Forelimb muscle (tissue), 1 donor: Measurements from ENCODE around the gene NRP1. TPM values are rescaled to one million over a fixed set of nuclear protein-coding genes. Genes with fewer than 3 reads are reported as not detected.
"Not testable (repeated sequence)": the region's sequence is repeated elsewhere in the genome, so short reads cannot be mapped to it uniquely, and the experiment has no call there.

ENCODE experiments used
- DNase-seq: peaks from one replicate; pipeline ENCODE4 v3.0.0-alpha.2; 2013; ENCODE audit warnings: low read depth
- polyA plus RNA-seq: library from polyadenylated mRNA; unstranded; fragments of 120-200 nt; gene quantifications from one replicate; pipeline ENCODE4 v1.2.1, GENCODE V29; 2013; ENCODE audit not compliant: insufficient read length

Gene NRP1
- polyA plus RNA-seq, 1 donor, result 91.0 TPM

DNA sequence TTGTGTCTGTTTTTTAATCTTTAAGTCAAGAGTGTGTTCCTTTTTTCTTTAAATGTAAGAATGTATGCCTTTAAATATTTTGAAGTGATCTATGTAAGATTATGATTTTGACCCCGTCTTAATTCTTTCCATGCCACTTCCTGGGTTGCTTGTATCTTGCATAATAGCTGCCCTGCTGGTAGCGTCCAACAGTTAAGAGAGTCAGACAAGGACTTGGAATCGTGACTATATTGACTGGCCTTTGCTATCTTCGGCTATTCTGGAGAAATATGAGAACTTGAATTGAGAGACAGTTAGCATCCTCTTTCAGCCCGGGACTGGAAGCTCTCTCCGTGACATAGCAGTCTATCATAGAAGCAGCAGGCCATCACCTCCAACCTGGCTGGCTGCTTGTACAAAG is 13.0 kb downstream of the NRP1 start:
- DNase-seq, result no peak

DNA sequence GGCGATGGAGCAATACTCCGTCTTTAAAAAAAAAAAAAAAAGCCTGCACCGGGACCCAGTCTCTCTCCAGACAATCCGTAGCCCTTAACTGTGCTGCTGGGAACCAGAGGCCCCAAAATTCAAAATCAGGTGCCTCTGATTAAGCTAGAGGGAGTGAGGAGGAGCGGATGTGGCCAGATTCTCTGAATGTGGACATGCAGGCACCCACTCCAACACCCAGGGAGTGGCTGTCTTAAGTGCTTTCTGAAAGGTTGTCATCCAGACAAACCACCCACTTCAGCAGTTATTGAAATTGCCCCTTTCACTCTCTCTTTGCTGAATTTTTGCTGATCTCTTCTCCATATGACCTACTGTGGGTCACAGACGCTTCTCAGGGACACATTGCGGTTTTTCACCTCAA is 14.2 kb downstream of the NRP1 start:
- no peak for DNase-seq

DNA sequence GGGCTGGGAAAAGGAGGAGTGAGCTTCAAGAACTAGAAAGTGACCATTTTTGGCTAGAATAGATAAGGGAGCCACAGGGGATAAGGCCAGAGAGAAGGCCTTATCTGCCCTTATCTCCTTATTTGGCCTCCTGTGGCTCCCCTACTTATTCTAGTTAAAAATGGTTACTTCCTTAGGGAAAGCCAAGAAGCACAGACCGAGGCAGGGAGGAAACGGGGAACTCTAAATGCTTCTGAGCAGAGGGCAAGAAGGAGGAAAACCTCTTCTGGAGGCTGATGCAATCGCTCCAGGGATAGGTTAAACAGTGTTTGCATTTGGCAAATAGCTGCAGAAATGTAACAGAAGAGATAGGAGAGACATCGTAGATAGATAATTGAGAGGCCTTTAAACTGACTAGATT is 18.6 kb downstream of the NRP1 start:
- DNase-seq, result no peak

DNA sequence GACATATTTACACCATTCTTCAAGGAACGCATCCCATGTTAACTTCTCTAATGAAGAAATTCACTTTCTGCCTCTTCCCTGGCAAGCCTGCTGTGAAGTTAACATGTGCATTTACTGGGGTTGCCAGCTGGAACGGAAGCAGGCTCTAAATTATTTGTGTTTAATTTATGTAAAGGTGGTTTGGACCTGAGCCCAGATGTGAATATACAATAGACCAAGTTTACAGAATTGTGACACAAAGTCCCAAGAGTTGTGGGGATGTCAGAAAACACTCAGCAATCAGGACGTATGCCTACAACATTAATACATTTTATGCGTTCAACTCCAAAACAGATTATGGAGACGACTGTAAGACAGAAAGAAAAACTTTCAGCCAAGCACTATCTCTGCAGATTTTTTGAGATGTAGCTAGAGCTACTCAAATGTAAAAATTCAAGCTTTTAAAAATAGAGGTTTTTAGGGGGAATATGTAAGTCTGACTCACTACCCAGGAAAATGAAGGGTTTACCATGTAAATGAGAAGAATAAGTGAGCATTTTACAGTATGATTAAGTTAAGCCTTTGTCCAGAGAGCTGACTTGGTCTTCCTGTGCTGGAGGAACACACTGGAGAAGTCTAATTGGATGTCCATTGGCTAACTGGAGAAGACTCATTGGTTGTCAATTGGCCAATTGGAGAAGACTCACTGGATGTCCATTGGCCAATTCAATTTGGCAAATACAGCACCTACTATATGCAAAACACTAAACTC is 19.5 kb downstream of the NRP1 start:
- DNase-seq, result no peak

DNA sequence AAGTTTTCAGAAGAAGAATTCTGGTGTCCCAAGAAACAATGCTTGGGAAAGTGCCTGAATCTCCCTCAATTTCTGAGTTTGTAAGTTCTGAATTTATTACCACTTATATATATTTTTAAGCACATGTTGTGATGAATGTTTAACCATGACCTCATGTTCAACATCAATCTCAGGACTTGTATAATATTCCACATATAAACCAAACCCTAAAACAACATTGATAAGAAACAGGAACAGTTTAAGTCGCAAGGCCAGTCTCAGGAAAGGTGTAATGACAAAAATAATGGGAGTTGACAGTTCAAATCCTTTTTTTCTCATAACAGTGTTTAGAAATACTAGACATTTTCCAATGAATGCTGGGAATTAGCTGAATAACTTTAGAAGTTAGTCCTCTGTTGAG is 22.8 kb downstream of the NRP1 start:
- DNase-seq, result no peak

DNA sequence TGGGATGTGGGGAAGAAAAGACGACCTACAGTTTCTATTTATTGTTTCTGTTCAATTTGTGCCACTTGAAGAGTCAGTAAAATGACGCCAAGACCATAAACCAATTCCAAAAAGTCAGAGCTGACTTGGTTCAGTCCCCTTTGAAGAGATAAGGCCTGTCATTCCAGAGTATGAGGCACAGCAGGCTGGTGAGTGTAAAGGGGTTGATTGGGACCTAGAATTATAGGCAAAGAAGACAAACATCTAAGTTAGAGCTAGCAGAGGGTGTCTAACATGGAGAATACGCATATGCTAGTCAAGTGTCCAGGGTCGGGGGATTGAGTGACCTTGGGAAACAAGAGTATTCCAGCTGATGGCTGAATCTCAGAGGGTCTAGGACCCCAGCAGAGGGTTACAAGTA is 23.6 kb downstream of the NRP1 start:
- no peak for DNase-seq

DNA sequence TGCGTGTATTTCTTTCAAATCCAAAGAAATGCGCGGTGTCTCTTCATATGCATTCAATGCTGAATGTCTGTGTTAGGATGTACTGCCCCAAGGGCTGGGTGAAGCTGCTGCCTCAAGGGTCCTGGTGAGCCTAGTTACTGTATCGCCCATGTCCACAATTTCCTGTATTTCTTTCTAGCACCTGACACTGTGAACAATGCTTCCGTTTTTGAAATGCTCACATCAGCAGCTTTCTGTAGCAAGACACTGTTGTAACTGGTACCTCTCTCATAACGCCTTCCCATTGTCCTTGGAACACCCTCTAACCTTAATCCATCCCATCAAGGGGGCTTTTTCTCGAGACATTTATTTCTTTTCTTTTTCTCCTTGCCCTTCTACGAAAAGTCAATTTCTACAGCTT is 25.1 kb downstream of the NRP1 start:
- DNase-seq, result no peak

DNA sequence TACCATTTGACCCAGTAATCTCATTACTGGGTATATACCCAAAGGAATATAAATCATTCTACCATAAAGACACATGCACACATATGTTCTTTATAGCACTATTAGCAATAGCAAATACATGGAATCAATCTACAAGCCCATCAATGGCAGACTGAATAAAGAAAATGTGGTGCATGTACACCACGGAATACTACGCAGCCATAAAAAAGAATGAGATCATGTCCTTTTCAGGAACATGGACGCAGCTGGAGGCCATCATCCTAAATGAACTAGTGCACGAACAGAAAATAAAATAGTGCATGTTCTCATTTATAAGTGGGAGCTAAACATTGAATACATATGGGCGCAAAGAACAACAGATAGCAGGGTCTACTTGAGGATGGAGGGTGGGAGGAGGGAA is 26.6 kb downstream of the NRP1 start:
- no peak for DNase-seq

DNA sequence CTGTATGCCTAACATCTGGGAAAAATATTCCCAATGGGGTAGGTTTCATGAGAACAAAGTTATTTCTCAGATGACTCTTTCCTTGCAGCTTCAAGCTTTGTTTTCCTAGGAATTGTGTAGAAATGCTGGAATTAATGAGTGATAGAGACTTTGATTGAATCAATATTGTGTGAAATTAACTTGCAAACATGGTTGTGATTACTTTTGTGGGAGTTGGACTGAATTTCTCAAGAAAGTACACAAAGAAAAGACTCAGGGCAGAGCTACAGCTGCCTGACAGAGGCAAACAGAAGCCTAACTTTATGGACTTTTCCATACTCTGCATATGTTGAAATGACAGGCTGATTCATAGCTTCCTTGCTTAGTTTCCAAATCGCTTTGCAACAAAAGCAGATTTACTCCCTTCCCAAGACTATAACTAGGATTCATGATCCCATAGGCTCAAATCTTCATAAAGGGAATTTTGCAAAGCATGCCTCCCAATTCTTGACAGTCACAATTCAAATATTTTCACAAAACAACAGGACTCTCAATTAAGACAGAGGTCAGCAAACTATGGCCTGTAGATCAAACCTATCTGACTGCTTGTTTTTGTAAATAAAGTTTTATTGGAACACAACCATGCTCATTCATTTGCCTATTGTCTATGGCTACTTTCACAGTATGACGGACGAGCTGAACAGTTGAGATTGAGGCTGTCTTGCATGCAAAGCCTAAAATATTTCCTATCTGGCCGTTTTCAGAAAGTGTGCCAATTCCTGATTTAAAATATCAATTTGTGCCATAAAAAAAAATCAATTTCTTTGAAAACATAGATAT is 27.6 kb downstream of the NRP1 start:
- no peak for DNase-seq

DNA sequence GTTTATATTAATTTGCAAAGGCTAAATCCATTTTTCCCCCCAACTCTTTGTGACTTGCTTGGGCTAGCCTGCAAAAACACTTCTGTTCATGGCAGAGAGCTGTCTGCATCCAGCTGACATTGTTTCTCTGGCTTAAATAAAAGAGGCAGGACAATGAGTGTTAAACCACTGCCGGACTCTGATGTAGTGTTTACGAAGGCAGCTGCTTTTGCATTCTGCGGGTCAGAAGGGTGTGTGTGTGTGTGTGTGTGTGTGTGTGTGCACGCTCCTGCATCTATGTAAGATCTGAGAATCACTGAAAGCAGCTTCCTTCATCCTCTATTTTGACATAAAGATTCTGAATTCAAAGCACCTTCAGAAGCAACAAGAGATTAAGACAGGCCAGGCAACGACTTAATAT is 28.3 kb downstream of the NRP1 start:
- DNase-seq, result no peak

DNA sequence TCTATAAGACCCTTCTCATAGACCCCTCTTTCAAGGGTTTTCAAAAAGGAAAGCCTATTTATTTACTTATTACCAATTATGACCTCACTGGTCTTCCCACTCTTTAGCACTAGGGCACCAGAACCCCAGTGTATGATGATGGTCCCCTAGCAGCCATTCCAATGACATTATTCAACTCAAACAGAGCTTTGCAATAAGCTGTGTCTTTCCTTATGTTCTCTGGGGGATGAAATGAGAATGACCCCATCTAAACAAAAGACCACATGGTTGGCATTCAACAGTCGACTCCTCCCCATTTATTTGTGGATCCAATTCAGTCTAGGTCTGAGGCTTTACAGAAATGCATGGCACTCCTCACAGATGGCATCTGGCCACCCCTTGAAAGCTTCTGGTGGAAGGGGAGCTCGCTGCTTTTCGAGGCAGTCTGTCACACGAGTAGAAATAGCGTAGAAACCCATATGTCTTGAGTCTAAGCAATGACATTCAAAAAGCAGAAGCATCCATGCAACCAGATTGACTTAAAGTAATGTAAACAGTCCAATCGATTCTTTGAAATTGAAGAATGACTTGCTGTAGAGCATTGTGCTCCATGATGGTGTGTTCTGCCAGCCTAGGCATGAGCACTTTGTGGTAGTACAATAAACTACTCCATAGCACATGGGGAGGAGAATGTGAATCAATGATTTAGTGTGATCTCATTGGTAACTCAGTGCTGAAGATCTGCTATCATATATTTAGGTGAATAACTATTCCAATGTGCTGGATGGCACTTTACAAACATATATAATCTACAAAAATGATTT is 29.8 kb downstream of the NRP1 start:
- no peak for DNase-seq

DNA sequence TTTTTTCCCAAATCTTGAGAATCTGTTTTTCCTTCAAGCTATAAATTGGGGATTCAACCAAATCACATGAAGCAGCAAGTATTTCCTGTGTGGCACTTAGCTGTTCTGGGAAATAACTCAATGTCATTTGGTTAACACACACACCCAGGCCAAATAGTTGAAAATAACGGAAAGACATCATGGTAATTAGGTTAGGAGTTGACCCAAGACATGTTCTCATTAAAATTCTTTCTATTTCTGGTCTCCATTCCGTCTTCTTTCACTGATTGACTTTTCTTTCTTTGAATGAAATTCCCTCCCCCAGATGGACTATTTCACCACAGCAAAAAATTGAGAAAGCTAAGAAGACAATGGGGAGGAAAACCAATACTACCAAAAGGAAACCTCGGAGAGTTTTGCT is 30.5 kb downstream of the NRP1 start:
- DNase-seq, result no peak

DNA sequence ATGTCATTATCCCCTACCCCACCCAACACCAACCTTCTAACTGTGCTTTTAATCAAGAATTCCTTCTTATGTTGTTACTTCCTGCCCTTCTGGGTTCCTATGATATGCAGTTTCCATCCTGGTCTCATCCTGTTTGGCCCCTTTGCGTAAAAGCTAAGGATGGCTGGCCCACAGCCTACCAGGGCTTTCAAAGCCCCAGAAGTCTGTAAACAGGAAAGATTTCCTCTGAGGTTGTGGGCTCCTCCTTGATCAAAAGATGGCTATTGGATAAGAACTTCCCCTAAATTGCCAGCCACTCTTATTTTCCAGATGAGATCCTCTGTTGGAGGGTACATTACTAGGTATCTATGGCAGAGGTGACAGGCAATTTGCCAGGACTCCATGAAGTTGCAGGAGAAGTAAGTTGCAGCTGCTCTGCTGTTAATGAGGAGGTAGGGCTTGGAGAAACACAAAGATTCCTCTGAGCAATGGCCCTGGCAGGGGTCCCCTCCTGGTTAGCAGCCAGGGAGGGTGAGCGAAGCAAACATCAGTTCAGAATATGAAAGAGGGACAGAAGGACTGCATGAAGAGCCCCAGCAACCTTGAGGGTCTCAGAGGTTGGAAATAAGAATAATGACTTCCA is 32.1 kb downstream of the NRP1 start:
- DNase-seq, result no peak

DNA sequence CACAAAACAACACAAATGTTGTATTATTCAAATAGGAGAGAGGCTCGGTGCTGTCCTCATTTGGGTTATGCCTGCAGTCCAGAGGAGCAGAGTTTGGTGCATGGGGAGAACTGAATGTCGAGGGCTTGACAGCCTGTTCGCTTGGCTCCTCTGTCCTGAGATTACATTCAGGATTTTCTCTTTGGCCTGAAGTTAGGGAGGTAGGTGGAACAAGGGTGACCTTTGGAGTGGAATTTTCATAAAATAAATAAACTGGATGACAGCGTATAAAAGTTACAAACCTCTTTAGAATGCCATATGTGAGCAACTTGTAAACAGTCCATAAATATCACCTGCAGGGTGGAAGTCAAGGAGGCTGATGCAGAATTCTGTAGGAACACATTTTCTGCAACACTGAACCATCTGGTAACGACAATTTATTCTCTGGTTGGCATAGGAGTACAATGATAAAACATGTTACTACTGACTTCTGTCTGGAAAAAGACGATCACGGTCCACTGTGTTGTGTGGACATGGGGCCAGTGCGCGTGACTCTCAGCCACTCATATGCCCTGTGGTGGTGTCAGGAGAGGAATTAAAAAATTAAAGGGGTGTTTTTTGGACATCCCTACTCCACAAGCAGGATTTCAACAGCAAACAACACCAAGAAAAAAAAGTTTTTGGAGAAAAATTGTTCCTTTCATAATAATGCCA is 33.2 kb downstream of the NRP1 start:
- no peak for DNase-seq

DNA sequence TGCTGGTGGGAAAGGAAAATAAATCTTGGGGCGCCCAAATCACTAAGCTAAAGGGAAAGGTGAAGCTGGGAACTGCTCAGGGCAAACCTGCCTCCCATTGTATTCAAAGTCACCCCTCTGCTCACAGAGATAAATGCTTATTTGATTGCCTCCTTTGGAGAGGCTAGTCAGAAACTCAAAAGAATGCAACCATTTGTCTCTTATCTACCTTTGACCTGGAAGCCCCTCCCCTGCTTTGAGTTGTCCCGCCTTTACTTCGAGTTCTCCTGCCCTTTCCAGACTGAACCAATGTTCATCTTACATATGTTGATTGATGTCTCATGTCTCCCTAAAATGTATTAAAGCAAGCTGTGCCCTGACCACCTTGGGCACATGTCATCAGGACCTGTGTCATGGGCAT is 33.9 kb downstream of the NRP1 start:
- DNase-seq, result not testable (repeated sequence)

DNA sequence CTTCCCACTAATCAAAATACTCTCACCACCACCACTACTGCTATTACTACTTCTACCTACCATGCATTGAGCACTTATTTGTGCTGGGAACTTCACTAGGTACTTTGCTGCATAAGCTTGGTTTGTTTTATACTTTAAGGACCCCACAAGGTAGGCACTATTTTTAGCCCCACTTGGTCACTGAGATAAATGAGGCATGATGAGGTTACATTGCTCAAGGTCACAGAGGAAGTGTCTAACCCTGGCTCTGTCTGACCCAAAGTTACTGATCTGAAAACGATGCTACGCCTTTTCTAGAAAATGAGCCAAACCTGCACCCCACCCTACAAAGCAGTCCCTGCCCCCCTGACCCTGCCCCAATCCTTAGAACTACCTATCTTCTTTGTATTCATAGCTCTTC is 35.6 kb downstream of the NRP1 start:
- no peak for DNase-seq

DNA sequence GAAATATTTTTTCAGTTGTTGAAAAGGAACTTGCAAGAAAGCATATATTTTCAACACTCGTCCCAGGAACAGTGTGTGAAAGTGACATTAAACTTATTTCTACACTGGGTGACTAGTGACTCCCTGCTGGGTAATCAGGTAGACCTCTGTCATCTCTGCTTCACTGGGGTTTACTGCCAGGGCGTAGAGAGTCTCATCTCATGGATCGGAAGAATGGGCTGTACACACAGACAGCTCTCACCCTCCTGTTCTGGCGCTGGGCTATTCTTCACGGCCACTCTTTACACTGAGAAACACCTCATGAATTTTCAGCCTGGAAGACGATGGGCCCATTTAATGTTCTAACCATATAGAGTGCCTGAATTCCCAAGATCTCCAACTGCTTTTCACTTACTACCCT is 36.4 kb downstream of the NRP1 start:
- DNase-seq, result no peak

DNA sequence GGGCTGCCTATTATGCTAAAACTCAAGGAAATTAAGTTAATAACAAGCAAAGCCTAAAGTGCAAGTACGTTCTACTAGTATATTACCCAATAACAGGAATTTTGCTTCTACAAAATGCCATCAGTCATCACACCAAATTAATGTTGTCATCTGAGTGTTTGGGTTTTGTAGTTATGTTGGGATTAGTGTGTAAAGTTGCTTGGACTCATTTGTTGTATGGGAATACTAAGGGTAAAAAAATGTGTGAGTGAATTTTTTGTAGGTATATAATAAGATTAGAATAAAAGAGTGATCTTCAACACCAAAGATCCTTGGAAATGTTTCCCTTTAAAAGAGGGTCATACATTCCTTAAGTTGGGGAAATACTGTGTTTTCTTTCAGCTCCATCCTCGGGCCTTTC is 38.6 kb downstream of the NRP1 start:
- DNase-seq, result no peak

DNA sequence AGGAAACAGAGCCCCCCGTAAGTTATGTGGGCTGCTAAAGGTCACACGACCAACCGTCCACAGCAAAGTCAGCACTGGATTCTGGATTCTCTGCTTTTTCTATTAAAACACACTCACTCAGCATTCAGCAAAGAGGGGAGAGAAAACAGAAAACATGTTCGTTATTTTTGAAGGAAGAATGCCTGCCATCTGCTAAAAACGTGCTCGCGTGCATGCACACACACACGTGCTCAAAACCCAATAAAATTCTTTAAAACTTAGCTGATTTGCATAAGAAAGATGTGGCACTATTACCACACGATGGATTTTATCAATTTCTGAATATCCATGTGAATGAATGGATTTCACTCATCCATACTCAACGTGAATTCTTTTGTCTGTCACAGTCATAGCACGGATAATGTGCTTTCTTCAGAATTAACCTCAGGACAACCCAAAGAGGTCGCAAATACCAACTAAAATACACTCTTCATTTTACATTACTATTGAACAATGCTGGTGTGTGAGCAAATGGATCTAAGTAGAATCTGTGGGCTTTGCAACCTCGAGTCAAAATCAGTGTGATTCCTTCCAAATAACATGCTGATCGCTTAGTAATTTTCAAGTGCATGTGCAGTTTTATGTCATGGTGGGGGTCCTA is 40.8 kb downstream of the NRP1 start:
- DNase-seq, result no peak

DNA sequence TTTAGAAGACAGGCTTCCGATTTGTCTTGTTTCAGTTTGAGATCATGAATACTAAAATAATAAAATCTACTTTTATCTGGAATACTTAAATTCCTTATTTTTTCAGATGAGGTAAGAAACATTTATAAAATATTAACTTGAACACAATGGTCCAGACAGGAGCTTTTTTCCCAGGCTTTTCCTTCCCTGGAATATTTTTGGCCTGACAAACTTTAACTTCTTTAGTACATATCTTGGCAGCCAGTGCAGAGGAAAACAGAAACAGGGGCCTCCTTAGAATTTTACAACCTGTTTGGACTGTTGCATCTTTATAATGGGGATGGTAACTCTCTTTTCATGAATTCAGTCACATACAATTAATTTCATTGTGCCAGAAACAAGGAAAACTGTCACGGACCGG is 41.4 kb downstream of the NRP1 start:
- no peak for DNase-seq

DNA sequence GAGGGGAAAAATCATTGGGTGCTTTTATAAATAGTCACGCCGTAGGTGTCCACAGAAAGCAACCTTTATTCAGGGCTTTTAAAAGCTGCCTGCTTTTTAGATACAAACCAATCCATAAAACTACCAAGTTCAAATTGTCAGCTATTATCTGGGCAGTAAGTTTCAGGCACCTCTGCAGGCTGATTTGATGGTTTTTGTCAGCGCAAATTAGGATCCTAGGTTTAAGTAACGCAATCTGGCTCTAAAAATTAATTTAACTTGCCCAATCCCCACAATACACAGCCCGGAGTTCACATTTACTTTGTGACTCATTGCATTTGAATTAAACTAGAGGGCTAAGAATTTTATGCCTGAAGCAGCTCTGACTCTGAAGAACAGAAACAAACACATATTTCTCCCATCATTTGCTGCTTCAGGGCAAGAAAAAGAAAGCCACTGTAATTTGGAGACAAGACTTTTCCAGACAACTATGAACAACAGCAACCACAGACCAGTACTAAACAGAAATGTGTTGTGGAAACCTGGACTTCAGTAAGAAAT is 43.3 kb downstream of the NRP1 start:
- no peak for DNase-seq
